Measurements from ENCODE around the gene CDKN2B-AS1. TPM values are rescaled to one million over a fixed set of nuclear protein-coding genes. Genes with fewer than 3 reads are reported as not detected.

The CDKN2B-AS1 gene
- total RNA-seq, 2 donors from 2014 or later, result not detected

GRCh38 chr9:22045423-22045822 lies 50.8 kb downstream of the CDKN2B-AS1 start:
- Histone ChIP-seq H3K9me3 (no peaks in the 10 kb centered on the region), H3K27ac (no peak overlapping the region), H3K27me3 (no peaks in the 10 kb centered on the region), H3K36me3 (no peaks in the 10 kb centered on the region), H3K4me3 (no peak overlapping the region), H3K4me1 (no peaks in the 10 kb centered on the region)
- DNase-seq (ENCODE audit: low spot score), result no peak
- TF ChIP-seq CTCF (IDR thresholded peaks at IDR 0.05), result no peak

DNA sequence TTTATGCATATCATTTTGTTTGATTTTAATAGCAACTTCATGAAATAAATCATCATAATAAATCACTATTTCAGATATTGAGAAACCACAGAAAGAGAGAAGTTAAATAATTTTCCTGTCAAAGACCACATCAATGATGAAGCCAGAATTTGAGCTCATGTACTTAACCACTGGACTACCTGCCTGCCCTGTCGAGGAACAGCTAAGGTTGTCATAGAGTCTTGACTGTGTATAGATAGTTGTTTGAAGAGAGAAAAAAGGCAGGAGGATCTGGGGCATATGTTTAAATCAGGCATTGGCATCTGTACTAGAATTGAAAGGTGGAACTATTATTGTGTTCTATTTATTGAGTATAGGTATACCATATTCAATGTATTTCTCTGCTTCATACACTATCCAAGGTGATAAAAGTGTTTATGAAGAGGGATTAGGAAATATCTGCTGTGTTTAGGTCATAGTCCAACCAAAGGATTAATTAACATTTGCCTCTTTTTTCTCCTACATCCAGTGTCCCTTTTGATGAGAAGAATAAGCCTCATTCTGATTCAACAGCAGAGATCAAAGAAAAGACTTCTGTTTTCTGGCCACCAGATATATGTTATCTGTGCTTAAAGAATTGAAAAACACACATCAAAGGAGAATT lies 51.8 kb downstream of the CDKN2B-AS1 start:
- Histone ChIP-seq H3K4me1 (no peaks in the 10 kb centered on the region), H3K4me3 (no peak overlapping the region), H3K9me3 (no peaks in the 10 kb centered on the region), H3K36me3 (no peaks in the 10 kb centered on the region), H3K27me3 (no peaks in the 10 kb centered on the region), H3K27ac (no peak overlapping the region)
- DNase-seq (ENCODE audit: low spot score), result no peak
- no peak for TF ChIP-seq CTCF (IDR thresholded peaks at IDR 0.05)

DNA sequence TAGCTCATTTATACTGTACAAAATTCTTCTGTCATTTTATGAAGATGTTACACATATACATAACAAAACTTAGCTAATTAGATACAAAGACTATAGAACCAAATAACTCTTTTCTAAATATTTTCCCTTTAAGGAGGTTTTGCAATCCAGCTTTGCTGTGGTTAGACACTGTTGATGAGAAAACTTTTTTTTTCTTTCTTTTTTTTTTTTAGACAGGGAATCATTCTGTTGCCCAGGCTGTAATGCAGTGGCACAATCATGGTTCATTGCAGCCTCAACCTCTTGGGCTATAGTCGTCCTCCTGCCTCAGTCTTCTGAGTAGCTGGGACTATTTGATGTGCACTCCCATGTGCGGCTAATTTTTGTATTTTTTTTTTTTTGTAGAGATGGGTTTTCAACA lies 53.0 kb downstream of the CDKN2B-AS1 start:
- Histone ChIP-seq H3K4me3 (no peak overlapping the region), H3K27ac (no peak overlapping the region), H3K27me3 (no peaks in the 10 kb centered on the region), H3K36me3 (no peaks in the 10 kb centered on the region), H3K9me3 (no peaks in the 10 kb centered on the region), H3K4me1 (no peaks in the 10 kb centered on the region)
- DNase-seq (ENCODE audit: low spot score), result no peak
- TF ChIP-seq CTCF (IDR thresholded peaks at IDR 0.05), result no peak

- no peaks in the 10 kb centered on the region for H3K27me3 ChIP-seq
- H3K9me3 ChIP-seq, result no peaks in the 10 kb centered on the region
- no peak for TF ChIP-seq CTCF (IDR thresholded peaks at IDR 0.05)
- no peak for DNase-seq (ENCODE audit: low spot score)
- no peaks in the 10 kb centered on the region for H3K4me1 ChIP-seq
- H3K36me3 ChIP-seq, result no peaks in the 10 kb centered on the region
- H3K4me3 ChIP-seq, result no peak overlapping the region
- H3K27ac ChIP-seq, result no peak overlapping the region
Observed at GRCh38 chr9:22049411-22049810, 54.8 kb downstream of the CDKN2B-AS1 start.

DNA sequence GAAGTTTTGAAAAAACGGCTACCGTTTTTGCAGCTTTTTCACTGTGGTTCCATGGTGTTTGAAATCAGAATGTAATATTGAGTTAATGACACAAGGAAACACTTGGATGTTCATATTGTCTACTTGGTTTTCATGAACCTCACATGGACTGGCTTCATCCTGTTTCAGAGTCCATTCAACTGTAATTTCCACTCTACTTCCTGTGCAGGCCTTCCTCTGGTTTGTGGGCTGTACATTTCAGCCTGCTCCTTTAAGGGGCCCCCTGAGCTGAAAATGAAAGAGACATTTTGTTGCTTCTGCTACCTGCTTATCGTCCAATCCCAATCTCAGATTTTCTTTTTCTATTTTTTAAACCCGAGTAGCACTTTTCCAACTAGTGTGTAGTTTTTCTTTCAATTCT lies 56.3 kb downstream of the CDKN2B-AS1 start:
- TF ChIP-seq CTCF (IDR thresholded peaks at IDR 0.05), result no peak
- no peak overlapping the region for H3K27ac ChIP-seq

GRCh38 chr9:22052376-22052945 lies 57.9 kb downstream of the CDKN2B-AS1 start:
- DNase-seq (ENCODE audit: low spot score), result no peak
- H3K27ac ChIP-seq, result no peak overlapping the region
- H3K9me3 ChIP-seq, result no peaks in the 10 kb centered on the region
- no peak overlapping the region for H3K4me3 ChIP-seq
- H3K27me3 ChIP-seq, result no peaks in the 10 kb centered on the region
- no peak for TF ChIP-seq CTCF (IDR thresholded peaks at IDR 0.05)
- H3K4me1 ChIP-seq, result no peaks in the 10 kb centered on the region
- no peaks in the 10 kb centered on the region for H3K36me3 ChIP-seq

More for the DNA sequence above, 56.3 kb downstream of the CDKN2B-AS1 start:
- H3K4me3 ChIP-seq, result no peak overlapping the region
- no peaks in the 10 kb centered on the region for H3K36me3 ChIP-seq
- no peak for DNase-seq (ENCODE audit: low spot score)
- H3K27me3 ChIP-seq, result no peaks in the 10 kb centered on the region
- no peaks in the 10 kb centered on the region for H3K4me1 ChIP-seq
- no peaks in the 10 kb centered on the region for H3K9me3 ChIP-seq

All from right atrium auricular region (tissue), 2 donors.